ENCODE results near the gene RASEF. TPM values are rescaled to one million over a fixed set of nuclear protein-coding genes. Genes with fewer than 3 reads are reported as not detected.

RASEF gene
- total and polyA plus RNA-seq, 8 donors: 3.9 to 96.5 (median 45.6) TPM

GRCh38 chr9:82993856-82994605, 68.9 kb downstream of the RASEF start:
- H3K4me3 ChIP-seq: no peak overlapping the region
- H3K9me3 ChIP-seq: no peaks in the 10 kb centered on the region
- TF ChIP-seq POLR2AphosphoS5 (IDR thresholded peaks at IDR 0.05) (no peak), POLR2A (IDR thresholded peaks at IDR 0.05) (no peak), CTCF (IDR thresholded peaks at IDR 0.05) (no peak), EP300 (IDR thresholded peaks at IDR 0.05) (no peak)
- H3K27ac ChIP-seq: no peak overlapping the region
- intact Hi-C loops (cut with DNase I; ENCODE audit: low total_unique reads): no loop called here
- peaks cover 0 to 10% (median 3%) of the 10 kb centered on the region in 4 donors for H3K4me1 ChIP-seq
- peak in 1 of 2 donors; percentile 25 for DNase-seq
- no peaks in the 10 kb centered on the region for H3K27me3 ChIP-seq
- 76 to 82% (median 79%) methylated on average over 8 of the region's 8 CpGs for WGBS, 5 donors
- H3K36me3 ChIP-seq: peaks cover 0 to 29% (median 9%) of the 10 kb centered on the region in 4 donors

- peak in 1 of 2 donors; percentile 46 for DNase-seq
- no peak for TF ChIP-seq EP300 (IDR thresholded peaks at IDR 0.05)
- H3K9me3 ChIP-seq: no peaks in the 10 kb centered on the region
- intact Hi-C loops (cut with DNase I; ENCODE audit: low total_unique reads): no loop called here
- H3K4me3 ChIP-seq: no peak overlapping the region
- peaks cover 0 to 10% (median 3%) of the 10 kb centered on the region in 4 donors for H3K4me1 ChIP-seq
- 58 to 67% (median 63%) methylated on average over 2 of the region's 2 CpGs for WGBS, 5 donors
- H3K27ac ChIP-seq: no peak overlapping the region
- H3K27me3 ChIP-seq: no peaks in the 10 kb centered on the region
- H3K36me3 ChIP-seq: peaks cover 0 to 16% (median 7%) of the 10 kb centered on the region in 4 donors
Observed at GRCh38 chr9:82991671-82992070, 71.3 kb downstream of the RASEF start.

- Histone ChIP-seq H3K4me3 (no peak overlapping the region), H3K9me3 (no peaks in the 10 kb centered on the region), H3K27ac (no peak overlapping the region), H3K4me1 (peaks cover 0 to 10% (median 3%) of the 10 kb centered on the region in 4 donors), H3K36me3 (peaks cover 0 to 22% (median 8%) of the 10 kb centered on the region in 4 donors), H3K27me3 (no peaks in the 10 kb centered on the region)
- TF ChIP-seq POLR2AphosphoS5 (IDR thresholded peaks at IDR 0.05) (no peak), EP300 (IDR thresholded peaks at IDR 0.05) (no peak), CTCF (IDR thresholded peaks at IDR 0.05) (no peak), POLR2A (IDR thresholded peaks at IDR 0.05) (no peak)
- WGBS, 5 donors: 48 to 74% (median 63%) methylated on average over 4 of the region's 4 CpGs
- intact Hi-C loops (cut with DNase I; ENCODE audit: low total_unique reads): no loop called here
- DNase-seq: no peak
Observed at GRCh38 chr9:82989929-82990328, 73.0 kb downstream of the RASEF start.

GRCh38 chr9:82988488-82988887, 74.5 kb downstream of the RASEF start:
- TF ChIP-seq CTCF (IDR thresholded peaks at IDR 0.05): no peak
- Histone ChIP-seq H3K4me3 (no peak overlapping the region), H3K36me3 (peaks cover 0 to 24% (median 11%) of the 10 kb centered on the region in 4 donors), H3K4me1 (peaks cover 0 to 1% (median under 1%) of the 10 kb centered on the region in 4 donors), H3K9me3 (no peaks in the 10 kb centered on the region), H3K27me3 (no peaks in the 10 kb centered on the region), H3K27ac (no peak overlapping the region)
- WGBS, 5 donors: 90 to 93% (median 92%) methylated on average over 9 of the region's 9 CpGs
- intact Hi-C loops (cut with DNase I; ENCODE audit: low total_unique reads): no loop called here
- DNase-seq: no peak

Measured in stomach (tissue), 9 donors.